Measurements from ENCODE around the gene ISX.

Gene ISX

DNA sequence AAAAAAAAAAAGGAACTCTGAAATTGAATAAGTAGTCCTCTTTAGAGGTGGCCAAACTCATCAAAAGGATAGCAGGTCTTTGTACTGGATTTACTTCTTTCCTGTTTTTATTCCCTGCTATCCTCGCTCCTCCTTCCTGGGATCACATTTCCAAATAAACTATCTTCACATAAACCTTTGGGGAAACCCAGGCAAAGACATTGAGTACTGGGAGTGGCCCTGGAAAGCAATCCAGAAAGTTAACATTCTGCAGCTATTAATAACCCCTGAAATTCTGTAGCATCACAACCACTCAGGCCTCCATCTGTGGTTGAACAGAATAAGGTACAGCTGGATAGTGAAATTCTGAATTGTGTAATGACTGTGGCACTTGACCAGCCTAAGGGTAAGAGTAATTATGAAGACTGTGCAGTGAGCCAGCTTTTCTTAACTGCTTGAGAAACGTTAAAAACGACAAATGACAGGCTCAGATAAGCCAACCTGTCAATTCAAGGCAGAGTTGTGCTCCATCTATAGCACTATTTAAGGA, 58.8 kb downstream of the ISX start:
- no peak for TF ChIP-seq CTCF (IDR thresholded peaks at IDR 0.05; ENCODE audit: low read depth, low read length, missing control alignments)
- in situ Hi-C loops (cut with HindIII; ENCODE audit: low sequenced_read_pairs): no loop called here
- no peak for DNase-seq (ENCODE audit: low read depth)
- H3K4me3 ChIP-seq (ENCODE audit: low read depth, low read length): no peak overlapping the region

DNA sequence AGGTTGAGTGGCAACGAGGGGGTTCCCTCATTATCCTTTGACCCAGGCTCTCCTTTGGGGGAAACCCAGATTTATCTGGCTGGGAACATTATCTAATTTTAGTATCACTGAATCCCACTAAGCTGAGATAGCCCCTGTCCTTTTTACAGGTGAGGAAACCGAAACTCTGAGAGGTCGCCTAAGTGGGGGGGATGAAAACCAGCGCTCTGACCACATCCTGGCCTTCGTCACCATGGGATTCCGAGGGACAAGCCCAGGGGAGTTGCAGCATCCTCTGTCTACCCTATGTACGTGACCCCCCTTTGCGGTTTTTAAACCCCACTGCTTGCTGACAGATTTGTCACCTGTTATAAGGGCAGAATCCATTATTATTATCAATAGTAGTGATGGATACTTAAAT, 61.0 kb downstream of the ISX start:
- in situ Hi-C loops (cut with HindIII; ENCODE audit: low sequenced_read_pairs): no loop called here
- H3K4me3 ChIP-seq (ENCODE audit: low read depth, low read length): no peak overlapping the region
- TF ChIP-seq CTCF (IDR thresholded peaks at IDR 0.05; ENCODE audit: low read depth, low read length, missing control alignments): no peak
- no peak for DNase-seq (ENCODE audit: low read depth)

DNA sequence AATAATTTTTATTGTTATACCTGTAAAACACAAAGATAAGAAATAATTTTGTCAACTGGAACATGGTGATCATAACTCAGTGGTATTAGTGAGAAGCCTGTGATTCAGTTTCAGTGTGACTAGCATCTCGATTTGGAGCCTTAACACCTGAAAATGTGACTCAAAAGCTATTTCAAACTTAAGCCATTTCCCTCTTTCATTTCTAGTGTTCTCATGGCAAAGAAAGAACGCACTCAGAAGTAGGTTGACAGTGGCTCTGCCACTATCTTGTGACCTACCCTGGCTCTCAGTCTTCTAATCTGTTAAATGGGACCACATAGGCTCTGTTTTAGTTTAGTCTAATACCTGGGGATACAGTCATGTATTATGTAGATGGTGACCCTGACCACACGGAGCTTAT, 62.7 kb downstream of the ISX start:
- no peak for TF ChIP-seq CTCF (IDR thresholded peaks at IDR 0.05; ENCODE audit: low read depth, low read length, missing control alignments)
- H3K4me3 ChIP-seq (ENCODE audit: low read depth, low read length): no peak overlapping the region
- DNase-seq (ENCODE audit: low read depth): no peak
- in situ Hi-C loops (cut with HindIII; ENCODE audit: low sequenced_read_pairs): no loop called here

DNA sequence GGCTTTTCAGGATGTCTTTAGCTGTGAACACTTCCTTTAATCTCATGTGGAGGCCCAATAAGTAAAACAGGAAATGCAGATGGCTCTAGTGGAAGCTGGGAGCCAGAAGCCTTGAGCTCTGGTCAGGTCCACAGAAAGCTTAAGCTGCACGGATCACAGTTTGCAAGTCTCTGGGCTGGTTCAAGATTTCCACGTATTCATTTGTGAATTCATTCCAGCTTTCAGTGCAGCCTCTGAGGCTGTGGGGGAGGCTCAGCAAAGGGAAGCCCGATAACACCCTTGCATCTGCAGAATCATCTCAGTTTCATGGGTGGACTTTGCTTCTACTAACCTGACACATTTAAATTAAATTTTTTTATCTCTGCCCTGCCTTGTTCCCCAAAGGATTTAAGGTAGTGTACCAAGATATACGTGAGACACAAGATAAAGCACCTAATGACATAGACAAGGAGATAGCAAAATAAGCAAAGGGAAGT, 65.6 kb downstream of the ISX start:
- no peak overlapping the region for H3K4me3 ChIP-seq (ENCODE audit: low read depth, low read length)
- in situ Hi-C loops (cut with HindIII; ENCODE audit: low sequenced_read_pairs): no loop called here

DNA sequence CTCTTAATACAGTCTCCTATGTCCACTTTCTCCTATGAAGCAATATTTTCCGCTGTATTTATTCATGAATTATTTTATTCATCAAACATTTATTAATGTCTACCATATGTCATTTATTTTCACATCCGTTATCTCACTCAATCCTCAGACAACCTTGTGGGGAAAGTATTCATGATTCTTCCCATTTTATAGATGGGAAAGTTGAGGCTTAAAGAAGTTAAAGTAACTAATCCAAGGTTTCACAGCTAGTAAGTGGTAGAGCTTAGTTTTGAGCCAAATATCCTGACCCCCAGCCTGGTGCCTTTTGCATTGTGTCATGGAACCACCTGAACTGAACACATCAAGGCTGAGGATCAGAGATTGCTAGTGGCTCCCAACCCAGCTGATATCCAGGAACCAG, 66.6 kb downstream of the ISX start:
- H3K4me3 ChIP-seq (ENCODE audit: low read depth, low read length): no peak overlapping the region
- DNase-seq (ENCODE audit: low read depth): no peak
- in situ Hi-C loops (cut with HindIII; ENCODE audit: low sequenced_read_pairs): no loop called here
- TF ChIP-seq CTCF (IDR thresholded peaks at IDR 0.05; ENCODE audit: low read depth, low read length, missing control alignments): no peak

More for the DNA sequence above, 65.6 kb downstream of the ISX start:
- TF ChIP-seq CTCF (IDR thresholded peaks at IDR 0.05; ENCODE audit: low read depth, low read length, missing control alignments): no peak
- no peak for DNase-seq (ENCODE audit: low read depth)

DNA sequence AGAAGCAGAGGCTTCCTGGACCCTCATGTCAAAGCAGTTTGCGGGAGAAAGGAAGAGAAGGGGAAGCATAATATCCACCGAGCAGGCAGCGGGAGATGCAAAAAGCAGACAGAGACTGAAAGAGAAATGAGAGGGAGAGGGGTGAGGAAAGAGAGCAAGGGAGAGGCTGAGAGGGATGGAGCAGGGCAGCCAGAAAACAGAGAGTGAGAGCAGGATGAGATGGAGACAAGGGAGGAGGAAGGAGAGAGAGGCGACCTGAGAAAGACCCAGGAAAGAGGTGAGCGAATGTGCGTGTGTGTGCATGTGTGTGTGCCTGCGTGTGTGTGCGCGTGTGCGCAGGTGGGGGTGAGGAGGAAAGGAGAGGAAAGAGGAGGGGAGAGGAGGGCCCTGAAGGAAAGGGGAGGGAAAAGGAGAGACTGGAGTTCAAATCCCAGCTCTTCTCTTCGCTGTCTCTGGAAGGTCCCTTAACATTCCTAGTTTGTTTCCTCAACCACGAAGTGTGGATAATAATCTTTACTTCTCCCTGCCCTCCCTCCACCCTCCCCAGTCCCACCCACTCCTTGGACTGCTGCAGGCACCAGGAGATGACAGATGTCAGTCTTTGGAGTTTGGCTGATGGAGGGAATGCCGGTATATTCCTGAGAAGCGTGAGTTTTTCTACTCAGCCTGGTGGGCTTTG, 67.9 kb downstream of the ISX start:
- H3K4me3 ChIP-seq (ENCODE audit: low read depth, low read length): no peak overlapping the region
- TF ChIP-seq CTCF (IDR thresholded peaks at IDR 0.05; ENCODE audit: low read depth, low read length, missing control alignments): no peak
- in situ Hi-C loops (cut with HindIII; ENCODE audit: low sequenced_read_pairs): no loop called here
- no peak for DNase-seq (ENCODE audit: low read depth)

All from astrocyte of the cerebellum (primary cell).